ENCODE measurements around the gene MARCHF9.

GRCh38 chr12:57738661-57739237, 16.2 kb upstream of the MARCHF9 start, which contains the start of gene AGAP2:
- TF ChIP-seq CTCF (conservative IDR thresholded peaks at IDR 0.05): no peak
- TF ChIP-seq EZH2 (IDR thresholded peaks at IDR 0.05; ENCODE audit: low read depth): no peak
